Mucosa of gallbladder (tissue), 1 donor: ENCODE results near the gene SMAD3. TPM values are rescaled to one million over a fixed set of nuclear protein-coding genes. Genes with fewer than 3 reads are reported as not detected.
A peak's percentile ranks its signal among the peaks of the same experiment; 100 is the strongest.

ENCODE experiments used
- DNase-seq: peaks from one replicate; pipeline ENCODE4 v3.0.0-alpha.2; 2020; ENCODE audit warnings: low spot score
- total RNA-seq: library from RNA; stranded (reverse); gene quantifications from one replicate; pipeline ENCODE4 v1.2.1, GENCODE V29; 2021
- donor health status: DM: no; HTN: no; CAD: no.

SMAD3 gene
- total RNA-seq, 1 donor from 2014 or later, result 59.0 TPM

DNA sequence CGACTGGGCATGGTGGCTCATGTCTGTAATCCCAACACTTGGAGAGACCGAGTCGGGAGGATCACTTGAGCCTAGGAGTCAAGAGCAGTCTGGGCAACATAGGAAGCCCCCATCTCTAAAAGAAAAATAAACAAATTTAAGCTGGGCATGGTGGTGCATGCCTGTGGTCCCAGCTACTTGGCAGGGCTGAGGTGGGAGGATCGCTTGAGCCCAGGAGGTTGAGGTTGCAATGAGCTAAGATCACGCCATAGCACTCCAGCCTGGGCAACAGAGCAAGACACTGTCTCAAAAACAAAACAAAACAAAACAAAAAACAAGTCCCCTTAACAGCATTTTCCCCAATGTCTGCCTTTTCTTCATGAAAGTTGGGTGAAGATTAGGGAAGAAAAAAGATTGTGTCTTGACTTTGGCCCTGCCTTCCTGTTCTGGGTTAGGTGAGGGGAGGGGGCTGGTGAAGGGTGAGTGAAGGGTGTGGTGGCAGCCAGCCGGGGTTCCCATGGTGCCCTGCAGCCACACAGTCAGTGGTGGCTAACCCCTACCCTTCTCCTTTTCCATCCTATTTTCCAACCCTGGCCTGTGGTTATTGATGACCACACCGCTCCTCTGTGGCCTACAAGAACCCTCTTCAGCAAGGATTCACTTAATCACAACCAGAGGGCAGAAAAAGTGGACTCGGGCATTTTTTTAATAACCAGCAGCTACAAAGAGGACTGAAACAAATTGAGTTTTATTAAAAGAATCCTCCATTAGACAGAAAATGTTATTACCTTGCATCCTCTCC is 28.4 kb upstream of the SMAD3 start:
- no peak for DNase-seq

DNA sequence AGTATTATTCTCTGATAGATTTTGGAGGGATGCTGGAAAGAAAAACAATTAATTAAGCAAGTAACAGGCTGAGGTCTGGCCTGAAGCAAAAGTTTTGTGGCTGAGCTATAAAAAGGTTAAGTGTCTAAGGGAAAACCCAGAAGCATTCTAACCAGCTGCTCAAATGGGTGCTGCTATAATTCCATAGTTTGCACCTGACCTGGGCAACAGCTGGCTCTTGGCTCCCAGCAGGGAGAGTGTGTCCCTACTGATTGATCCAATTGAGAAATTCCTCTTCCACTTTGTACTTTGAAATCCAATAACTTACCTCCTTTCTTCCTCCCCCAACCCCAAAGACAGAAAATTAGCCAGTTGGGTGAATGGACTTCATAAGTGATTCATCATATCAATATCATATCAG is 27.7 kb upstream of the SMAD3 start:
- no peak for DNase-seq

DNA sequence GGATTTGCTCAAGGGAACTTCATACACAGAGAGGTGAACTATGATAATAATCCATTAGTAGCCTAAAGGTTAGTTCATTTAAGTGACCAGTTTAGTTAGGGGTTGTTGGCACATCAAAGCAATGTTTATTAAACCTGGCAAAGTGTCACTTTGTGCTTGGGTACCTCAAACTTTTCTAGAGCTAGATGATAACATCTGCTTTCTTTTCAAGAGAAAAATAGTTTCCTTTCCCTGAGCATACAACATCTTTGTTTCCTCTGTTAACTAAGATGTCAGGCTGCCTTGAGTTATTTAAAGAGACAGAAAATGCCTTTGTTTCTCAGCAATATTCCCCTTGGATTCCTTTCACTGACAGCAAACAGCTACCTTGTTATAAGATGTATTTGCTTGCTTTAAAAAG is 26.7 kb upstream of the SMAD3 start:
- no peak for DNase-seq

DNA sequence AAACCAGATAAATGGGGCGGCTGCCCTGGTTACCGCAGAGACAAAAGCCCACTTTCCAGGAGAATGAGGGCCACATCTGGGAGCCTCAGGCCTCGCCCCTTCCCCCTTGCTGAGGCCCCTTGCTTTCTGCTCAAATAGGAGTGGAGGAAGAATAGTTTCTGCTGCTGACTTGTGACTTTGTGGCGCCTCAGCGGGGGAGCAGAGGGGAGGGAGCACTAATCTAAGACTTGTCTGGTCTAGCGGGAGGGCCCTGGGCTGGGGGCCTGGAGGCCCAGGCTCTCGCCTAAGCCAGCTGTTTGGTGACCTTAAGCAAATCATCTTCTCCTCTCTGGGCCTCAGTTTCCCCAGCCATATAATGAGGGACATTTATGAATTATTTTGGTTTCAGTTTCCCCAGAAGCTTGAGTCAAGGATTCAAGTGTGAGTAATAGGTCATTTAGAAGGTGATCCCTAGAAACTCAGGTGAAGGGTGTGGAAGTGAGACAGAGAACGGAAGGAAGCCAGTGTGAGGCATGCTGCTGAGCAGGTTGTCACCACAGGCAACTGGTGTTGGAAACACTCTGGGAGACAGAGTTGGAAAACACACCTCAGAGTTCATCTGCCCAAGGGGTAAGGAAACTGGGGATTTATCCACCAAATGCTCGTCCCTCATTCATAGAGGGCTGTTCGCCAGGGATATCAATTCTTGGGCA is 25.9 kb upstream of the SMAD3 start:
- DNase-seq, result no peak

DNA sequence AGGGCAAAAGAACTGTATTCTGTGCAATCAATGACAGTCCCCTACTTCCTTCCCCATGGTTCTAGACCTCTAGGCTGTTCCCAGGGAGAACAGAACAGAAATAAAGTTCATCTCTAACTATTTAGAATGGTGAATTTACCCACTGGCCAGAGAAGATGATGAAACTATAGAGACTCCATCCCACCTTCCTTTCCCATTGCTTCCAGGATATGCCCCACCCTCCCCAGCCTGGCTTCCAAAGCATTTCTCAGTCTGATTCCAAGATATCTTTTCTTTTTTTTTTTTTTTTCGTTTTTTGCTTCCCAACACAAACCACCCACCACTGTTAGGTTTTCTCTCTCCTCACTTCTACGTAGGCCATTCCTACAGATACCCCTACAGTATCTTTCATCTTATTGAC is 25.1 kb upstream of the SMAD3 start:
- DNase-seq, result no peak

DNA sequence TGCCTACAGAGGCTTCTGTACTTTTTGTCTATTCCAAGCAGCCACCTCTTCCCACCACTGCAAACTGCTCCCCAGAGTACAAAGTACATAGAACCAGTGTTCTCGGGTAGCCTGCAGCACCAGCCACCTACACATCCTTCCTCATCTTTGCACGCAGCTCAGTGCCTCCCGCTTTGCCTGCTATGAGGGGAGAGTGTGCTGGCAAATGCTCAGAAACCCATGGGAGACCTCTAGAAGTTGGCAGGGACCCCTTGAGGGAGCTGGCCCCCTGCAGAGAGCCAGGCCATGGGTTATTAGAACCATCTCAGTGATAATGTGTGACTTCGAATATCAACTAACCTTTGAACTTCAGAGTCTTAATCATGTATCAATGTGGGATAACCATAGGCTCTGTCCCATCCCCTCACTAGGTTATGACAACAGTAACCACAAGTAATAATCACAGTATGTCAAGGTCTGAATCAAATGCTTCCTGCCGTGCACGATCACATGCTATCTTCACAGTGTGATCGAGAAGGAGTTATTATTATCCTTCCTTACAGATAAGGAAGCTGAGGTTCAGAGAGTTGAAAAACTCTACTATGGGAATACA is 22.8 kb upstream of the SMAD3 start:
- no peak for DNase-seq

DNA sequence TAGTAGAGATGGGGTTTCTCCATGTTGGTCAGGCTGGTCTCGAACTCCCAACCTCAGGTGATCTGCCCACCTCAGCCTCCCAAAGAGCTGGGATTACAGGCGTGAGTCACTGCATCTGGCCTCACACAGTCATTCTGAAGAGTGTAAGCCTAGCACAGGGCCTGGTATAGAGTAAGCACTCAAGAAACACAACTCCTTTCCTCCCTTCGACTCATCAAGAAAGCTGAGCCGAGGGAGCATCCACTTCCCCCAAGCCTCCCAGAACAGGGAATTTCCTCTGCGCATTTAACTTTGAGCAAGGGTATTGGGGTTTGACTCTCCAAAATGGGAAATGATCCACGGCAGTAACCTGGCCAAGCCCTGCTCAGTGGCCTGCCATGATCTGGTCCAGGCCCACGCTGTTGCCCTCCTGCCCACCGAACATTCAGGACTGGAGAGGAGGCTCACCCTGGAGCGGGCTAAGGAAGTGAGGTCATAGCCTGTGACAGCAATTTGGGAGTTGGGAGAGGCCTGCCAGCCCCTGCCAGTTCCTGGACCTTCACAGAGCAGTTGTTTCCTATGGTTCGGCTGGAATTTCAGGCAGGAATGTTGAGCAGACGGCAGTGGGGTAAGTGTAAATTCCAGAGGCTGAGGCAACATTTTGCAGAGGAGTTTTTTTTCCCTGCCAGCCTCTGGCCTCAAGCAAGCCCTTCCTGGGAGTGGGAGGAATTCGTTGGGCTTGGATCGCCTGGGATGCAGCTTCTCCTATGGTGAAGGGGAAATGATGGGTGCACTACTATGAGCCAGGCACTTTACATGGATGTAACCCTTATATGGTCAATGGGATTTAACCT is 21.2 kb upstream of the SMAD3 start:
- no peak for DNase-seq

DNA sequence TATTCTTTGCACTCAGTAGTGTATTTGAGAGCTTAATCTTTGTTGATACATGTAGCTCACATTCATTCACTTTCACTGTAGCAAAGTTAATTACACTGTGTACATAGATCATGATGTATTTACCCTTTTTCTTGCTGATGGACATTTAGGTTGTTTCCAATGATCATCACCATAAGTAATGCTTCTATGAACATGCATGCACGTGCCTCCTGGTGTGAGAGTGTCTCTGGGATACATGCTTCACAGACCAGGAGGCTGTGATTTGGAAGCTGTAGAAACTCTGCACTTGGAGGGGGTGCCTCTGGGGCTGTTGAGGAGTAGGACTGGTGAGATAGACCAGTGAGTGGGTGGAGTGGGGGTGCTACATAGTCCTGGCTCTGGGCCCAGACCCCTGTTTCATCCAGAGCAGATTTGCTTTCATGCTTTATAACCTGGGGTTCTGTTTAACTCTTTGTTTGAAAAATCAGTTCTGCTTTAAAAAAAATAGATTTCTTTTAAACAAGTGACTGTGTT is 18.2 kb upstream of the SMAD3 start:
- DNase-seq, result no peak

DNA sequence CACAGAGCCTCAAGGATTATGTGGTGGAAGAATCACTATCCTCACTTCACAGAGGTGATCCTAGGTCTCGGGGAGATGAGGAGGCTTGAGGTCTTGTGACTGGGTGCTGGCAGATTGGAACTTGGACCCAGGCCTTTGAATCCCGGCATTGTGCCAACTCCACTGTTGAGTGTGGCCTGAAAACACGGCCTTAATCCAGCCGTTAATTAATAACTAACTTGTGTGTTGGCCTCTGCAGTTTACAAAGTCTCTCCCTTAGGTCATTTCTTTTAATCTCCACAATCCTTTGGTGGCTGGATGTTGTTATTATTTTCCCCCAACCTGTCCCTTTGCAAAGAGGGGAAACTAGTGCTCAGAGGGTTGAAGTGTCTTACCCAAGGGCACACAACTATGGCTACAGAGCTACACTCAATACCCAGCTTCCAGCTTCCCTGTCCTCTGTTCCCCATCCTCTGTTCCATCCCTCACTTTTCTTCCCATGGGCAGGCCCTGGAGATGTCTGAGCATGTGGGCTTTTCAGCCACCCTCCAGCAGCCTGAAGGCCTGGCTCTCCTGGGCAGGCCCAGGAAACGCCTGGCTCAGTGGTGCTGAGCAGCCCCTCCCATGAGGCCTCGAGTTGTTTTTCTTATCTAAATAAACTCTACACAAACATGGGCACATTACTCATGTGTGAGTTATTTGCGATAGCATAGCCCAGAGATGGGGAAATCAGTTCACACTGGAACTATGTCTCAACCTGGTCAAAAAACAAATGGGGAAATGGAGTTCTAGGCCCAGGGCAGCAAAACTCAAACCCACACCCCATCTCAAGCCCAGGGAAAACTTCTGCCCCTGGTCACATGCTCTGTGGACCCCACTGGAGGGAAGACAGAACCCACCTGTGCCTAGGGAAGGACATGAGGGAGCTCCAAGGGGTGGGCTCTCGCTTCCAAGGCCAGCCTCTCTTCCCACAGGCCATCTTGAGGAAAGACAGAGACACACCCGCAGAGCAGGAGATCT is 16.8 kb upstream of the SMAD3 start:
- DNase-seq, result peak; percentile 92

DNA sequence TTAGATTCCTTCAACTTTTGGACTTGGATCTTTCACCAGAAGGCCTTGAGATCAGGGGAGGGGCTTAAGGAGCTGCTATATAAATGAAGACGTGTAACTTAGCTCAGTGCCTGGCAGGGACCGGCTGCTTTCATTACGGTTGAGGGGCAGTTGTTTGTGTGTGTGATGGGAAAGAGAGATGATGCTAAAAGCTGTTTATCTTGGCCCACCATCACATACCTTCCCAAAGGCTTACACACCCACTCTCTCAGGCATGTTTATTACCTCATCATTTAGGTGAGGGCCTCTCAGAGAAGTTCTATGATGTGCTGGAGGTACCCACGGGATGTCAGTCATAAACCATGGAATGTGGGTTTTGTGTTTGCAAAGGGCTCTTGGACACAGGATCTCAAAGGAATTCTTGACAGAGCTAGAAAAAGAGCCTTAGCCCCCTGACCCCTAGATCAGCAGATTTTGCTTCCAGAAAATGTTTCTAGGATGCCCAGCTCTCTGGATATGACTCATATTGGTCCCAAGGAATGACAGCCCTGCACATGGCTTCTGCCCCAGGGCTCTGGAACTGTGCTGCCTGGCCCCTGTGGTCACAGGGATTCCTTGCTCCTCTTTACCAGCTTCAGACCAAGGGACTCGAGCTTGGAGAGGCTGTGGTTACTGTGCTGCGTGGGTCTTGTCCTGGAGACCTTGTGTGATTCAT is 15.9 kb upstream of the SMAD3 start:
- no peak for DNase-seq

DNA sequence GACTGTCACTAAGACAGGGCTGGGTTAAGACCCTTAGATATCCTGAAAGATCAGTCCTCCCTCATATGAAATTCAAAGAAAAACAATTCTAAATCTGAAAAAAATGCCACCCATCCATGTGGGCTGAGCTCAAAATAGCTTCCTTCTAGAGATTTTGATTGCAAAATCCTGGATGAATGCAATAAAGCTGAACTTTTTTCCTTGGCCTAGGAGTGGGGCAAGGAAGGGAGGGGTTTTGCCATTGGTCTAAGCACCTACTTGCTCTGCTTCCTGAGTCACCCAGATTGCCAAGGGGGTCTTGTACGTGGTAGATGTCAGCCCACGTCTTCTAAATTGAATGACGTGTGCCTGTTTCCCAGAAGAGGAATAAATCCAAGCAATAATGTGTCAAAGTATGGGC is 15.3 kb upstream of the SMAD3 start:
- no peak for DNase-seq

DNA sequence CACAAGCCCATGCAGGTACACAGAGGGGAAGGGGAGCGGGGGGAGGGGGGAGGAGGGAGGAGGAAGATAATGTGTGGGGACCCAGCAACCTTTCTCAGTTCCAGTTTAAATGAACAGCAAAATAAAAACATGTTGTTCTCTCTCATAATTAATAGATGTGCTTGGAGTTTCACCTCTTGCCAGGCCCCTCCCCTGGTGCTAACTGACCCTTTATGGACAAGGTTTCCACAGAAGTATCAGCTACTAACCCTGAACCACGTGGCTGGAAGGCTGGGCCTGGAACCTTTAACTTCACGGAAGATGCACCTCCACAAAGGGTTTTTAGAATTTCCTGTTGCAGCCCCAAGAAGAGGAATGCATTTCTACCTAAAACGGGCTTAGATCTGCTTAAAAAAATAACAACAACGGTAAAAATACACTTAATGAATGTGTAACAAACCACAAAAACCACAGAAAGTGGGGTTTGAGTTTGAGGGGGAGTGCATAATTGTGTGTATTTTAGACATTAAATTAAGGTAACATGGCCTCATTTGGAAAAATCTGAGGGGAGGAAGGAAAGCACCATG is 14.8 kb upstream of the SMAD3 start:
- DNase-seq, result no peak

DNA sequence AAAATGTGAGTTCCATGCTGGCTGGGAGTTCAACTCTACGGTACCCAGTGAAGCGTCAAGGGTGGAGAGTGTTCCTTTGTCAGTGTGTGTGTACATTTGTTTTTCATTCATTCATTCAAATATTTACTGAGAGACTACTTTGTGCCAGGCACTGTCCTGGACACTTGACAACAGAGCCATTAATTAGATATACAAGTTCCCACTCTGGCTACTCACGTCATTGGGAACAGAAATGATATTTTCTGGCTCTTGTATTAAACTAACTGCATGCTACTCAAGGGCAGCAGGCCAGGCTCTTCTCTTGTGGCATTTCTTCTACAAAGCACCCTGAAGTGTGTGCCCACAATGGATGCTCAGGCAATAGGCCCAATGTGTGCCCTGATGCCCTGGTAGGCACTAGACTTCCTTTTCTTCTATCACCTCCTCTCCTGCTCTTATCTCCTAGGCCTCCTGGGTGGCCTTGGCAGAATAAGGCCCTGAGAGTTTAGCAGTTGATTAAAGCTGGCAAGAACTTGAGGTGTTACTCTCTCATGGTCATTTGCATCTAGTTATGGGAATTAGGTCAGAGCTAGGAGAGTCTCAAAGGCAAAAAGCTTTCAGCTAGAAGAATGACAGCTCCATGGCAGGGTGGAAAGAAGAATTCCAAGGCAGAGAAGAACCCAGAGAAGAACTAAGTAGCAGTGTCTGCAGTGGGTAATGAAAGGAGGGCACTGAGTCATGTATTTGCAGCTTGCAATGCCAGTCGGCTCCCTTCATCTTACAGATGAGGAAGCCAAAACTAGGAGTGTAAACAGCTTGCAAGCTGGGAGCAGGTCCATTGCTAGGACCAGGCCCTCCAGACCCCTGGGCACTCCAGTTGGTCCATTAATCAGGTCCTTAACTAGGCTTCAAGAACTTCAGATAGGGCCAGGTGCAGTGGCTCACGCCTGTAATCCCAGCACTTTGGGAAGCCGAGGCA is 14.0 kb upstream of the SMAD3 start:
- DNase-seq, result no peak

DNA sequence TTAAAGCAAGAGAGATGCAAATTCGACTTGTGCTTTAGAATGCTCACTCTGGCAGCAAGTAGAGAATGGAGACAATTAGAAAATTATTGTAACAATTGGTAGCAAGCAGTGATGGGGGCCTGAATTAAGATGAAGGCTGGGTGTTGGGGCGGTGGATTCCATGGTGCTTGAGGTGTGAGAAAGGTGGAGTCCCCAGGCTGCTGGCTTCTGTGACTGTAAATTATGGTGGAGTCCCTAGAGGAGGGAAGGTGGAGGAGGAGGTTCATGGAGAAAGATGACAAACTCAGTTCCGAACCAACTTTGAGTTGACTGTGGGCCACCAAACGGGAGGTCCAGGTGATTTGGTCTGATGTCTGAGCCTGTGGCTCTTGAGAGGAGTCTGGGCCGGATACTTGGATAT is 10.7 kb upstream of the SMAD3 start:
- DNase-seq, result no peak

DNA sequence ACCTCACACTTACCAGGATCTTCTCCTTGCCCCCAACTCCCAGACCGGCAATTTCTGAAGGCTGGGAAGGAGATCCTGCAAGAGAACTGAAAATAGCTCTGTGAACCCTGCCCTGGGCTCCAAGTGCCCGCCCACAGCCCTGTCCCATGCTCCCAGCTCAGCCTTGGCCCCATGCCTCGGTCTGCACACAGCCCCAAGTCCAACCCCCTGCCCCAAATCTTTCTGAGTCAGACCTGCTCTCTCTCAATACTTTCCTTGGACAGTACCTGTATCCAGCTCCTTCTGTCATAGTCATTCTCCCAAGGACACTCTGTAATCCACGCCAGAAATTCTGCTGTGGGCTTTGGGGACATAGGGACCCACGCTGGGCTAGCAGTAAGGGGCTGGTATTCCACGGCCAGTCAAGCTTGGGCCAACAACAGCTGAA is 6.3 kb upstream of the SMAD3 start:
- DNase-seq, result no peak

DNA sequence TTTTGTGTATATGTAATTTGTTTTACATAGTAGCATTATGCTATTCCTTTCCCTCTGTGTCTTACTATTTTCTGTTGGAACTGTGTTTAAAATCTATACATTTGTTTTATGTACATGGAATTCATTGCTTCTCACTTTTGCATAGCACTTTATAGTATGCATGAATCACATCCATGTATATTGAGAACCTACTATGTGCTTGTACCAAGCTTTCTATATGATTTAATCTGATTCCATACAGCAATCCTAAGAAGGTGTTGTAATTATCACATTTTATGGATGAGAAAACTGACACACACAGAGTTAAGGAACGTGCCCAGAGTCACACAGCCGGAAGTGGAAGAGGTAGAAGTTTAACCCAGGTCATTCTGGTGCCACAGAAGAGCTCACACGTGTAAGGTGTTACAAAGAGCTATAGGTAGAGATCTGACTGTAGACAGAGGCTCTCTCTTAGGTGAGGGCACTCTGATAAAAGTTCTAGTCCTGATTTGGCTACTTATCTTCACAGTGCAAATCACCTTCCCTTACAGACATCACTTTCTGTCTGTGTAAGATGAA is 3.5 kb upstream of the SMAD3 start:
- peak; percentile 64 for DNase-seq

DNA sequence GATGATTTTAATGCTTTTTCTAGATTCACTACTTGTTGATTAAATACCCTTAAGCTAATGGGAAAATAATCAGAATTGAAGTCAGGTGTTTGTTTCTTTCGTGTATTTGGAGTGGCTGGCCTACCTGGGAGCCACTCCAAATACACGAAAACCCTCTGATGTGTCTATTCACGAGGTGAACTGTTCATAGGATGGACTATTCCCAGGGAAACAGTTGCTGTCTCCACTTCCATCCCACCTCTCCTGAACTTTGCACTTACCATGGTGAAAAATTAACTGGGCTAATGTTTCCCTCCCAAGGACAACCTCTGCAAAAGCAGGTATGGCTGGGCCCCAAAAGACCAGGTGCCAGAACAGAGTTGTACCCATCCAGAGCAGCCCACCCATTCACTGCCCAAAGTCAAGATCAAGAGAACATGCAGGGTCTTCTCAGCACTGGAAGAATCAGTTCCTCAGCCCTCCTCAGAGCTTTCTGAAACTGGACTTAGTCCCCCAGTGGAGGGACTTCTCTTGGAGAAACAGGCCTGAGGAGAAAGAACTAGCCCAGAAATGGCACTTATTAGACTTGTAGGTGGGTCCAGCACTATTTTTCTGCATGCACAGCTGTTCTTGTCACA is 2.9 kb upstream of the SMAD3 start:
- no peak for DNase-seq
